Activated CD8-positive, alpha-beta memory T cell treated with anti-CD3 and anti-CD28 coated beads for 24 hours (primary cell): Measurements from ENCODE around the gene HEATR9.
"Not testable (repeated sequence)": the region's sequence is repeated elsewhere in the genome, so short reads cannot be mapped to it uniquely, and the experiment has no call there.

Experiments used
- DNase-seq: peaks from one replicate; pipeline ENCODE4 v3.0.0-alpha.2; 2020

Gene HEATR9

GRCh38 chr17:35868737-35869136, at the start of gene HEATR9:
Gene HEATR9 (minus strand): TSS chr17:35868891. CDS start chr17:35868742, 149 bp downstream.
- DNase-seq, result no peak

GRCh38 chr17:35917519-35918213, 49.0 kb upstream of the HEATR9 start:
- no peak for DNase-seq

GRCh38 chr17:35915153-35915964, 46.7 kb upstream of the HEATR9 start:
- DNase-seq, result no peak

- DNase-seq, result no peak
Observed at GRCh38 chr17:35914354-35914753, 45.7 kb upstream of the HEATR9 start.

- no peak for DNase-seq
Observed at GRCh38 chr17:35913609-35914008, 44.9 kb upstream of the HEATR9 start.

- no peak for DNase-seq
Observed at GRCh38 chr17:35912942-35913341, 44.3 kb upstream of the HEATR9 start.

- no peak for DNase-seq
Observed at GRCh38 chr17:35912339-35912912, 43.7 kb upstream of the HEATR9 start.

- DNase-seq, result no peak
Observed at GRCh38 chr17:35909408-35909807, 40.7 kb upstream of the HEATR9 start.

- no peak for DNase-seq
Observed at GRCh38 chr17:35907691-35908090, 39.0 kb upstream of the HEATR9 start.

- DNase-seq, result no peak
Observed at GRCh38 chr17:35906926-35907637, 38.4 kb upstream of the HEATR9 start.

- DNase-seq, result no peak
Observed at GRCh38 chr17:35906191-35906925, 37.7 kb upstream of the HEATR9 start.

- no peak for DNase-seq
Observed at GRCh38 chr17:35903451-35903850, 34.8 kb upstream of the HEATR9 start.

GRCh38 chr17:35901631-35902175, 33.0 kb upstream of the HEATR9 start:
- DNase-seq, result no peak

GRCh38 chr17:35900708-35901480, 32.2 kb upstream of the HEATR9 start:
- no peak for DNase-seq

GRCh38 chr17:35900280-35900679, 31.6 kb upstream of the HEATR9 start:
- peak; percentile 71 for DNase-seq

GRCh38 chr17:35898283-35899070, 29.8 kb upstream of the HEATR9 start:
- DNase-seq, result peak; percentile 75

GRCh38 chr17:35897772-35898171, 29.1 kb upstream of the HEATR9 start:
- DNase-seq, result not testable (repeated sequence)

- peak; percentile 78 for DNase-seq
Observed at GRCh38 chr17:35895636-35896587, 27.2 kb upstream of the HEATR9 start.

- DNase-seq, result no peak
Observed at GRCh38 chr17:35894206-35894605, 25.5 kb upstream of the HEATR9 start.
